NCI-H510A (cell line): Measurements from ENCODE around the gene SRR.
"Not testable (repeated sequence)": the region's sequence is repeated elsewhere in the genome, so short reads cannot be mapped to it uniquely, and the experiment has no call there.

Source experiments
- DNase-seq: peaks from one replicate; lab custom pipeline; 2025; lab: John Stamatoyannopoulos, UW

SRR gene, protein sequence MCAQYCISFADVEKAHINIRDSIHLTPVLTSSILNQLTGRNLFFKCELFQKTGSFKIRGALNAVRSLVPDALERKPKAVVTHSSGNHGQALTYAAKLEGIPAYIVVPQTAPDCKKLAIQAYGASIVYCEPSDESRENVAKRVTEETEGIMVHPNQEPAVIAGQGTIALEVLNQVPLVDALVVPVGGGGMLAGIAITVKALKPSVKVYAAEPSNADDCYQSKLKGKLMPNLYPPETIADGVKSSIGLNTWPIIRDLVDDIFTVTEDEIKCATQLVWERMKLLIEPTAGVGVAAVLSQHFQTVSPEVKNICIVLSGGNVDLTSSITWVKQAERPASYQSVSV

GRCh38 chr17:2303204-2304188, at the start of gene SRR, which contains the start of gene SMG6:
Gene SRR, plus strand, starts transcription at chr17:2303950. Its CDS starts 11,611 bp downstream, at chr17:2315561.
Gene SMG6, minus strand, starts transcription at chr17:2303785. Its CDS starts 65 bp downstream, at chr17:2303720.
- peak; percentile 68 for DNase-seq

GRCh38 chr17:2258830-2259229, 44.9 kb upstream of the SRR start:
- not testable (repeated sequence) for DNase-seq

- no peak for DNase-seq
Measured at GRCh38 chr17:2259769-2260536, 43.8 kb upstream of the SRR start.

- no peak for DNase-seq
Measured at GRCh38 chr17:2262135-2262587, 41.6 kb upstream of the SRR start.

- no peak for DNase-seq
Measured at GRCh38 chr17:2263183-2264066, 40.3 kb upstream of the SRR start.

DNA sequence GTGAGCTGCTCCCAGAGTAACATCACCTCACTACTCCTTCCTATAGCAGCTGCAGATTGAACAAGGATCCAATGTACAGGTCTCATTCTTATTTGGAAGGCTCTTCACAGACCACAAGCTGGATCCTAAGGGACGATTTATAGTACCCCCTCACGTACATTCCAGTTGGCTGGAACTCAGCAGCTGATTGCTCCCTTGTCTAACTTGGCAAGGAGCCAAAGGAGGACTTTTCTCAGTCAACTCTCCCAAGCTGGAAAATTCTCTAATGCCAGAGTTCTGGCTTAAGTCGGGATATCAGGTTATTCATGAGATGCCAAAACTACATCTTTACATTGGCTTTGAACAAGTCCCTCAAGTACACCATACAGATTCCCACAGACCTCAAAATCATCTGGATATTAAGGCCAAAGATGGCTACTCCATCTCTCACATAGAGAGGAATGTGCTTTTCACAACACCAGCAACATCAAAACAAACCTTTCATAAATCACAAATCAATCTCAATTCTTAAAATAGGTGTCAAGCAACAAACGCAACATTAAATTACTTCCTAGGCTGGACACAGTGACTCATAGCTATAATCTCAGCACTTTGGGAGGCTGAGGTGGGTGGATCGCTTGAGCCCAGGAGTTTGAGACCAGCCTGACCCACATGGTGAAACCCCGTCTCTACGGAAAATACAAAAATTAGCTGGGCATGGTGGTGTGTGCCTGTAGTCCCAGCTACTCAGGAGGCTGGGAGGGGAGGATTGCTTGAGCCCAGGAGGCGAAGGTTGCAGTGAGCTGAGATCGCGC, 39.5 kb upstream of the SRR start:
- DNase-seq = no peak

DNA sequence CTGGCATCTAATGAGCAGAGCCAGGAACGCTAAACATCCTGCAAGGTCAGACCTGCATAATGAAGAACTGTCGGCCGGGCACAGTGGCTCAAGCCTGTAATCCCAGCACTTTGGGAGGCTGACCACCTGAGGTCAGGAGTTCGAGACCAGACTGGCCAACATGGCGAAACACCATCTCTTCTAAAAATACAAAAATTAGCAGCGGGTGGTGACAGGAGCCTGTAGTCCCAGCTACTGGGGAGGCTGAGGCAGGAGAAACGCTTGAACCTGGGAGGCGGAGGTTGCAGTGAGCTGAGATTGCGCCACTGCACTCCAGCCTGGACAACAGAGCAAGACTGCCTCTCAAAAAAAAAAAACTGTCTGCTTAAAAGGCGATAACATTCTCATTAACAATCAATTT, 38.6 kb upstream of the SRR start:
- DNase-seq = not testable (repeated sequence)

GRCh38 chr17:2266045-2266864, 37.5 kb upstream of the SRR start:
- no peak for DNase-seq

DNA sequence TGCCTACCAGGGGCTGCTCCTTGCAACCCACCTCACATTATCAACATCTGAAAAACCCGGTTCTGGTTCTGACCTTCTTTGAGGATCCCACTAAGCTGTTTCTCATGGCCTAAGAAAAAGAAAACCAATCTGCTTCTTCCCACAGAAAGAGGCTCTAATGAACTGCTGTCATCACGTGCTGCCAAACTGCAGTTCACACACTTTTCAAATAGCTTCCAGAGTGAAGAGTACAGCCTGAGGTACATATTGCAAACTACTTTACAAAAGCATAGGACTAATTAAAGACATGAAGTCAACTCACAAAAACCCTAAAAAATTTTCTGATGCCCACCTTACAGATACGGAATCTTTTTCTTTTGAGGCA, 36.9 kb upstream of the SRR start:
- no peak for DNase-seq

DNA sequence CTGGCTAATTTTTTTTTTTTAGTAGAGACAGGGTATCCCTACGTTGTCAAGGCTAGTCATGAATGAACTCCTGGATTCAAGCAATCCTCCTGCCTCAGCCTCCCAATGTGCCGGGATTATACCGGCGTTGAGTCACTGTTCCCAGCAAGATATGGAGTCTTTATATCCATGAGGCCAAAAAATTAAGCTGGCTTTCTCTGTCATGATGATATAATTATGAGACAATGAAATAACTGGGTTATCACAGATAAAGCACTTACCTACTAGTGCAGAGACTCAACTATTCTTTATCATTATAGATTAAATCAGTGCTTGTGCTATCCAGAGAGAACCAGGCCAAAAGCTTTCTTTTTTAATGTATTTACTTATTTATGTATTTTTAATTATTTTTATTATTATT, 36.4 kb upstream of the SRR start:
- no peak for DNase-seq

DNA sequence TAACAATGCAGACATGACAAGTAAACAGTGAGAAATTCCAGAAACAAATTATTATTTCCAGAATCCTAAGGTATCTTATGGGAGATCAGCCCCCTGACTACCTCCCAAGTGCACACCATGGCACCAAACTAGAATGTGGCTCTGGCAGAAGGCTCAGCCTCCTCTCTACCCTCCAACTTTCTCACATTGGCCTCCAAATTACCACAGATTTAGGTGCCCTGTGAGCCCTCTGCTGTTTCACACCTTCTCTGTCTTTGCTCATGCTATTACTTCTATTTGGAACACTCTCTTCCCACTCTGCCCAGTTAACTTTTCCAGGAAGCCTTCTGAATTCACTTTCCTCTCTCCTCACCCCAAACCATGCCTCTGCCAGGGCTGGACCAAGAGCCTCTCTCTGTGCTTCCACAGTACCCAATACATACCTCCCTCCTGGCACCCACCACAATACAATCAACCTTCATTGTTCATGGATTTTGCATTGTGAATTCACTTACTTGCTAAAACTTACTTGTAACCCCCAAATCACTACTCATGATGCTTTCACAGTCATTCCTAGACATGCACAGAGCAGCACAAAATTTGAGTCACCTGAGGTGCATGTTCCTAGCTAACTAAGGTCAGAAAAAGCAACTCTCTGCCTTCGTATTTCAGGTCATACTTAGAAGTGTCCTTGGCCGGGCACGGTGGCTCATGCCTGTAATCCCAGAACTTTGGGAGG, 31.6 kb upstream of the SRR start:
- DNase-seq = no peak

- no peak for DNase-seq
Measured at GRCh38 chr17:2274414-2274813, 29.3 kb upstream of the SRR start.

GRCh38 chr17:2275722-2276121, 28.0 kb upstream of the SRR start:
- DNase-seq = no peak

- DNase-seq = no peak
Measured at GRCh38 chr17:2277429-2278170, 26.1 kb upstream of the SRR start.

- no peak for DNase-seq
Measured at GRCh38 chr17:2279707-2280106, 24.0 kb upstream of the SRR start.

DNA sequence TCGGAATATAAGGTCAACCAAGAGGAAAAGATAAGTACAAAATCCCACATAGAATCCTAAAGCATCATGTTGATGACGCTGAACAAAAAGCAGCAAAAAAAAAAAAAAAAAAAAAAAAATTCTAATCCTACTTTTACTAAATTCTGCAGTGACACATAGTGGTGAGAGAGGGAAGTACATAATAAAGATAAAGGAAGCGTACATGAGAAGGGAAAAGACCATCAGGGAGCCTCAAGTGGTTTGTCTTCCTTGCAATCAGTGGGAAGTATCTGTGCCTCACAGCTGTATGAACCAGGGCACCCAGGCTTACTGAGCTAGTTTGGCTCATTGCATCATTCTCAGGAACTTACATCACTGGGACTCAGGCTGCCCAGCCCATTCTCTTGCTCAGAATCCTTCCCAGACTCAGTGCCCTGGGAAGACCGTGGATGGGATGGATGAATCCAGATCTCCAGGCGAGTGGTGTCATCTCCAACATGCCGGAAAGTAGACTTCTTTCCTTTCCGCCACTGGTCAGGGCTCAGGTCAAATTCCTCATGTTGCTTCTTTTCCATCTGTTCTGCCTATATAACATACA, 21.4 kb upstream of the SRR start:
- DNase-seq = no peak

DNA sequence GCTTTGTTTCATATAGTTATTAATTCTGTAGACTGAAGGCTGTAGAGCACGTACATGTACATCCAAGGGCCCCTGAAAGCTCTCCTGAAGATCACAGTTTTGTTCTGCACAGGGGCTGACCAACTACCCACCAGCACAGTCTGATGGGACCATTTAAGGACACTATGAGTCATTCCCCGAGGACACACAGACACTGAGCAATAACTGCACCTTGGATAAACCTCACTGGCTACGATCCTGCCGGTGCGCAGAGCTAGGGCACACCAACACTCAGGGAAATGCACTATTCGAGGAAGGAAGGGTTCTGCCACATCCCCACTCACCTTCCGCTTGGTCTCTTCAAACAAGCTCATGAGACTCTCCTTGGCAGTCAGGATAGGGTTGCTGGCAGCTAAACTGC, 20.4 kb upstream of the SRR start:
- no peak for DNase-seq
